Ishikawa (cell line): ENCODE measurements around the gene MYO5C.

Experiments
- EP300 ChIP-seq: IDR thresholded peaks from 2 replicates; pipeline ENCODE4 v1.6.1; 2012; ENCODE audit warnings: borderline replicate concordance
- TAF1 ChIP-seq: IDR thresholded peaks from 2 replicates; pipeline ENCODE4 v1.6.1; 2012; ENCODE audit warnings: low read depth, mild to moderate bottlenecking

- TF ChIP-seq EP300: no peak
- TF ChIP-seq TAF1: no peak
These were observed 145.4 kb downstream of the MYO5C start for GRCh38 chr15:52150043-52150825.
